ENCODE measurements around the gene SPOCK1. TPM values are rescaled to one million over a fixed set of nuclear protein-coding genes. Genes with fewer than 3 reads are reported as not detected.

SPOCK1 gene
- total and polyA plus RNA-seq, 9 of the 15 experiments (the other 6 are each of a cell fraction or from before 2014, with no cell fraction given), result 0.01 to 0.35 (median 0.04) TPM; not detected in 6

DNA sequence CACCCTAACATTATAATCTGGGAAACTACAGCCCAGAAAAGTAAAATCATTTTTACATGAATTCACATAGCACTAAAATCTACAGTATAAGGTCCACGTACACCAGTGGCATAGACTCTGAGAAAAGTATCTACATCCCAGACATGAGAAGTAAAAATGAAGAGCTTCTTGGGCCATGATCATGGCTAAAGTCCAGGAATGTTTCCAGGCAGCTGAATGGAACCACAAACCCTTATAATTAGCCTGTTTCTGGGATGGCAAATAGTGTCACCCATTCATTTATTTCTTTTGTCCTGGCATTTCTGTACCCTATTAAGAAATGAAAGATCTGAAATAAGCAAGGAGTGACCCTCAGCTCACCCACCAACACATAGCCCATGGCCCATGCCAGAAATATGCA, 217.9 kb downstream of the SPOCK1 start:
- H3K4me2 ChIP-seq (ENCODE audit: insufficient read depth, low read length), result no peak overlapping the region
- POLR2A ChIA-PET, result no interaction called here
- no peak for FAIRE-seq

GRCh38 chr5:137280656-137281055, 218.5 kb downstream of the SPOCK1 start:
- ChIA-PET CTCF (ENCODE audit: low intra/inter-chr PET ratio) (no interaction called here), POLR2A (no interaction called here)
- no peak for ATAC-seq
- Histone ChIP-seq H3K27me3 (ENCODE audit: control insufficient read depth in 2 of 2, insufficient read depth in 2 of 2, low read length in 2 of 2) (peaks cover 4 to 20% of the 10 kb centered on the region in 2 experiments; a peak in 4 of 5 replicates), H3K36me3 (ENCODE audit: control insufficient read depth, insufficient read depth, low read length) (no peaks in the 10 kb centered on the region), H2AFZ (ENCODE audit: low read depth, low read length) (no peak overlapping the region), H3K4me3 (no peak overlapping the region), H3K9me3 (replicated peaks; ENCODE audit: control insufficient read depth, insufficient read depth, low read depth, low read length) (no peaks in the 10 kb centered on the region), H4K20me1 (replicated peaks; ENCODE audit: control insufficient read depth, insufficient read depth, low read length) (no peaks in the 10 kb centered on the region; the same call in 1 of the 2 replicates), H3K79me2 (ENCODE audit: control insufficient read depth, insufficient read depth, low read length) (no peaks in the 10 kb centered on the region), H3K9ac (ENCODE audit: insufficient read depth in 1 of 2, low read depth in 2 of 2, low read length in 2 of 2) (no peak overlapping the region), H3K27ac (ENCODE audit: extremely low read depth, low read depth, low read length) (no peak overlapping the region), H3K9me1 (ENCODE audit: control insufficient read depth, insufficient read depth, low read length) (no peaks in the 10 kb centered on the region), H3K4me1 (replicated peaks in 1 of 2; ENCODE audit: control insufficient read depth in 2 of 2, insufficient read depth in 2 of 2, low read length in 2 of 2) (no peaks in the 10 kb centered on the region), H3K4me2 (ENCODE audit: insufficient read depth, low read length) (no peak overlapping the region)
- 0% methylated on average over 3 of the region's 3 CpGs for WGBS (ENCODE audit: insufficient coverage, low coverage, missing lambda C conversion rate)
- intact Hi-C loops (cut with micrococcal nuclease), result no loop called here
- TF ChIP-seq SREBF2 (CRISPR knock-in tag; IDR thresholded peaks at IDR 0.05) (no peak), ZC3H11A (IDR thresholded peaks at IDR 0.05; ENCODE audit: low read depth, low read length) (no peak), ZNF143 (CRISPR knock-in tag; IDR thresholded peaks at IDR 0.05) (no peak), ZNF24 (IDR thresholded peaks at IDR 0.05) (no peak), POLR2G (IDR thresholded peaks at IDR 0.05; ENCODE audit: low read depth, low read length) (no peak)
- DNase-seq (ENCODE audit: extremely low read depth in 1 of 4, low spot score in 3 of 4), result peak in 1 of 4 experiments; percentile 8
- in situ Hi-C loops (cut with MboI), result no loop called here
- no TSS peak for BruUV-seq (replicated peaks)
- no peak for FAIRE-seq

More for the DNA sequence above, 217.9 kb downstream of the SPOCK1 start:
- CTCF ChIA-PET (ENCODE audit: low intra/inter-chr PET ratio), result no interaction called here
- no peak for ATAC-seq
- intact Hi-C loops (cut with micrococcal nuclease), result no loop called here
- H3K4me3 ChIP-seq, result no peak overlapping the region
- H3K9me1 ChIP-seq (ENCODE audit: control insufficient read depth, insufficient read depth, low read length), result no peaks in the 10 kb centered on the region
- H2AFZ ChIP-seq (ENCODE audit: low read depth, low read length), result no peak overlapping the region
- in situ Hi-C loops (cut with MboI), result no loop called here
- H3K27me3 ChIP-seq (ENCODE audit: control insufficient read depth in 2 of 2, insufficient read depth in 2 of 2, low read length in 2 of 2), result peaks cover 4 to 20% of the 10 kb centered on the region in 2 experiments; a peak in 4 of 5 replicates
- H3K36me3 ChIP-seq (ENCODE audit: control insufficient read depth, insufficient read depth, low read length), result no peaks in the 10 kb centered on the region
- H3K27ac ChIP-seq (ENCODE audit: extremely low read depth, low read depth, low read length), result no peak overlapping the region
- H3K79me2 ChIP-seq (ENCODE audit: control insufficient read depth, insufficient read depth, low read length), result no peaks in the 10 kb centered on the region
- H3K9ac ChIP-seq (ENCODE audit: insufficient read depth in 1 of 2, low read depth in 2 of 2, low read length in 2 of 2), result no peak overlapping the region
- WGBS (ENCODE audit: insufficient coverage, low coverage, missing lambda C conversion rate), result 0% methylated on average over 1 of the region's 1 CpG
- no peaks in the 10 kb centered on the region for H3K9me3 ChIP-seq (replicated peaks; ENCODE audit: control insufficient read depth, insufficient read depth, low read depth, low read length)
- BruUV-seq (replicated peaks), result no TSS peak
- no peaks in the 10 kb centered on the region for H4K20me1 ChIP-seq (replicated peaks; ENCODE audit: control insufficient read depth, insufficient read depth, low read length)
- H3K4me1 ChIP-seq (replicated peaks in 1 of 2; ENCODE audit: control insufficient read depth in 2 of 2, insufficient read depth in 2 of 2, low read length in 2 of 2), result no peaks in the 10 kb centered on the region
- no peak for TF ChIP-seq MCM7 (IDR thresholded peaks at IDR 0.05)
- TF ChIP-seq GABPB2 (CRISPR knock-in tag; conservative IDR thresholded peaks at IDR 0.05), result no peak
- no peak for TF ChIP-seq CHD2 (IDR thresholded peaks at IDR 0.05; ENCODE audit: low read depth, low read length)
- no peak for TF ChIP-seq GTF2A2 (tag; IDR thresholded peaks at IDR 0.05)
- TF ChIP-seq, protein P1, sequence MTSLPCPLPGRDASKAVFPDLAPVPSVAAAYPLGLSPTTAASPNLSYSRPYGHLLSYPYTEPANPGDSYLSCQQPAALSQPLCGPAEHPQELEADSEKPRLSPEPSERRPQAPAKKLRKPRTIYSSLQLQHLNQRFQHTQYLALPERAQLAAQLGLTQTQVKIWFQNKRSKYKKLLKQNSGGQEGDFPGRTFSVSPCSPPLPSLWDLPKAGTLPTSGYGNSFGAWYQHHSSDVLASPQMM (CRISPR knock-in tag; IDR thresholded peaks at IDR 0.05), result no peak
- TF ChIP-seq ZZZ3 (IDR thresholded peaks at IDR 0.05), result no peak
- no peak for TF ChIP-seq ZNF134 (CRISPR knock-in tag; conservative IDR thresholded peaks at IDR 0.05)
- no peak for TF ChIP-seq RBM22 (IDR thresholded peaks at IDR 0.05; ENCODE audit: low read depth, low read length, poor library complexity, severe bottlenecking)
- no peak for TF ChIP-seq ZNF140 (CRISPR knock-in tag; IDR thresholded peaks at IDR 0.05)
- no peak for TF ChIP-seq CBX1 (IDR thresholded peaks at IDR 0.05; ENCODE audit: low read depth)
- no peak for TF ChIP-seq CCAR2 (IDR thresholded peaks at IDR 0.05; ENCODE audit: low read depth, low read length)
- TF ChIP-seq IFI16 (CRISPR knock-in tag; IDR thresholded peaks at IDR 0.05), result no peak
- no peak for TF ChIP-seq MTF1 (CRISPR knock-in tag; IDR thresholded peaks at IDR 0.05; ENCODE audit: borderline replicate concordance)
- no peak for DNase-seq (ENCODE audit: extremely low read depth in 1 of 4, low spot score in 3 of 4)
